GM15510 (cell line): Measurements from ENCODE around the gene AMOT.

Experiments used
- POLR2A ChIP-seq: IDR thresholded peaks from 3 replicates; pipeline ENCODE4 v1.6.1; 2011; ENCODE audit warnings: borderline replicate concordance; ENCODE audit not compliant: insufficient read length; ENCODE audit errors: extremely low read depth

Gene AMOT

DNA sequence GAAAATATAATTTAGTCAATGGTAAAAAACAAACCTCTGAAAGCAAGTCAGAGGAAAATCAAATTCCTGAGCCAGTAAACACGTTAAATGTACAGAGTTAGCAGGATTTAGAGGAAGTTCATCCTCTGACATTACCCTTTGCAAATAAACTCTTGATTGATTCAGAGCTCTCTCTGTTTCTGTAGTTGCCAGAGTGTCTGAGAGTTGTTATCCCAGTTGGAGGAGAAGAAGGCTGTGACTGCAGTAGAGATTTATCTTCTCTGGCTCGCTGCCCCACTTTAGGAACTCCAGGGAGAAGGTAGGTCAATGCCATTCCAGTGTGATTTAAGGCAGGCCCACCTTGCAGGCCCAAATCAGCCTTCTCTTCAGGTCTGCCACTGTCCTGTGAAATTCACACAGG, 6.2 kb upstream of the AMOT start:
- no peak for TF ChIP-seq POLR2A

DNA sequence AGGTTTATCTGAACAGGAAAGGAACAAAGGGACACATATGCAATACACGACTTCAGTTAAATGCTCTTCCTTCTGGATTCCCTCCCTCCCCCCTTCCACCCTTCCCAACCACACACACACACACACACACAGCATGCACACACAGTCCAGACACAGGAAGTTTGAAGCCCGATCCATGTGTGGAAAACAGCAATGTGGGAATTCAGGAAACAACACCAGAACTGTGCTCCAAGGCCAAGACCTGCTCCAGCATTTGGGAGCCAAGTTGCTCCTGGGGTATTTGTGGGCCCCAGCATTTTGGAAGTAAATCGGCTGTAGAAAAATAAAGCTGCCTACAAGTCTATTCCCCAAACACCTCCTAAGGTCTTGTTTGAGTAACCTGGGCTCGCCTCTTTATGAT, 5.6 kb upstream of the AMOT start:
- no peak for TF ChIP-seq POLR2A

GRCh38 chrX:112844250-112844649, 3.6 kb upstream of the AMOT start:
- TF ChIP-seq POLR2A: no peak

DNA sequence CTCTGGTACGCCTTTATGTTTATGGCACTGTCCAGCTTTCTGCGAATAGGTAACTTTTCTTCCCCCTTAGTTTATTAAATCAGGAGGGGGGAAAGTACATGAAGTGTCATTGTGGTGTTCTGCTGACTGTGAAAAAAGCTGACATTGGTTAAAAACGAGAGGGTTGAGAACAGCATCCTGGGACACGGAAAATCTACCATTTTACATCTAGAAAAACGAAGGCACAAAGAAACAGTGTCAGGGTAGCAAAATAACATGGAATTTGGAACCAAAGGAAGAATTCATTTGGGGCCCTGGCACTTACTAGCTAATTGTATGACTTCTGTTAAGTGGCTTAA, 1.2 kb upstream of the AMOT start:
- no peak for TF ChIP-seq POLR2A

- TF ChIP-seq POLR2A: no peak
Measured at GRCh38 chrX:112841114-112841819, 636 bp upstream of the AMOT start.

- TF ChIP-seq POLR2A: no peak
Measured at GRCh38 chrX:112839856-112840255, 775 bp downstream of the AMOT start.

DNA sequence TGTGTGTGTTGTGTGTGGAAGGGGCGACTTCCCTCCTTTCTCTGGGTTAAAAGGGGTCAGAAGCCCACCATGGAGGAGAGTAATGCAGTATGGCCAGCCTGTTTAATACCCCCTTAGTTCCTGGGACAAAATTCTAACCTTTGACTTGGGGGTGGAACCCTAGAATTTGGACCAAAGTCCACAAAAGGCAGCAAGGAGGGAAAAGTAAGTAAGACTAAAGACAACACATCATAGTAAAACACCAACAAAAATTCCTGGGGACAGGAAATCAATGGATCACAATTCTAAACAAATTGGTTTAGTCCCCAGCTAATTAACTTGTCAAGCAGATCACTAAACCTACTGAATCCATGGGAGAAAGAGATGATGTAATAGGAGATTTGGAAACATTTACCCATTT, 3.1 kb downstream of the AMOT start:
- no peak for TF ChIP-seq POLR2A

DNA sequence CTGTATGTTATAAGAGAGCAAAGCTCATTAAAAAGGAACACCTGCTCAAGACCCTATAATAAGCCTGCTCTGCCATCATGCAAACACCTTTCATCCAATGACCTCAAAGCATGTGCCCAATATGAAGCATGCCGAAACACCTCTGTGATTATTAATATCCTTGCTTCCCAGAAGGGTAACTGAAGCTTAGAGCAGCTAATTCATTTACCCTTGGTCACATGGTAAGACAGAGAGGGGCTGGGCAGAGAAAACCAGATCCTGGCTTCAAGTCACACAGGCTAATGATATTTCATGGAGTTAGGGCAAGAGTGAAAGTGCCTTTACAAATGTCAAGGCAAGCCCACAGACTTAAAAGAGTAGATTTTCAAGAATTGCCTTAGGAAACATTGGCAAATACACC, 5.6 kb downstream of the AMOT start:
- no peak for TF ChIP-seq POLR2A

GRCh38 chrX:112834031-112834845, 6.4 kb downstream of the AMOT start:
- no peak for TF ChIP-seq POLR2A

- TF ChIP-seq POLR2A: no peak
Measured at GRCh38 chrX:112832481-112833095, 8.0 kb downstream of the AMOT start.

DNA sequence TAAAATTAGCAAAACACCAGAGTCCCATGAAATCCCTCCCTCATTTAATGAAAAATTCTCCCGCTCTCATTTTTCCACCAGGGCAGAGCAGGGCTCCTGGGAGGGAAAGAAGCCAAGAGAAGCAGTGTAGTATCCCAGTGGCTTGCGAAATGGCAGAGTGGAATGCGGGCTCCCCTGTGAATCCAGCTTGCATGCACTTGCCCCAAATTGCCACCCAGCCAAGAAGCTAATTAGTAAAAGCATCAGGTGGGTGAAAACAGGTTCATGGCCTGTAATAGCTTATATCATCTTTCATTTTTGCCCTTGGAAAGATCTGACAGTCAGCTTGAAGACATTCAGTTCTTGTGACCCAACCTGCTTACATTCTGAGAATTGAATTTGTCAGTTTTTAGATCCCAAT, 10.1 kb downstream of the AMOT start:
- TF ChIP-seq POLR2A: no peak

DNA sequence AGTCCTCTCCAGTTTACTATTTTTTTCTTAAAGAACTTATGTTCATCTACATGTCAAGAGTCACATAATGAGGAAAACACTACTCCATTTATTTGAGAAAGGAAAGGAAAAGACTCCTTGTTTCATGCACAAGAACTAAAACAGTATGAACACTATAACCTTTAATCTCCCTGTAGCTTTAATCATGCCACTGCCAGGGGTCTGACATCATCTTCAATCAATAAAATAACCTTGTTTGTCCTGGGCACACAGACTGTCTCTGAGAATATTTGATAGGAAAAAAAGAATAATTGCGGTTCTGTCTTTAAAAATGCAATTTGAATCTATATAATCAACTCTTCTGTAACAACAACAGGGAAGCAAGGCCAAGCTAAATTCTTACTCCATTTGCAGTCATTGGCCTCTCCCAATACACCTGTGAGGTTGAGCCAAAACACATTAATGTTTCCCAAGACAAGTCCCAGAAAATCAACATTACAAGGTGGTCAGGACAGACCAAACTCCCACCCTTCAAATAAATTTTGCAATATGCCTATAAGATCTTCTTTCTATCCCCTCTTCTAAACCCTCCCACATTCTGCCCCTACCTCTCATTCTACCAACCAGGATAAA, 13.2 kb downstream of the AMOT start:
- TF ChIP-seq POLR2A: no peak

GRCh38 chrX:112826023-112826422, 14.6 kb downstream of the AMOT start:
- no peak for TF ChIP-seq POLR2A

DNA sequence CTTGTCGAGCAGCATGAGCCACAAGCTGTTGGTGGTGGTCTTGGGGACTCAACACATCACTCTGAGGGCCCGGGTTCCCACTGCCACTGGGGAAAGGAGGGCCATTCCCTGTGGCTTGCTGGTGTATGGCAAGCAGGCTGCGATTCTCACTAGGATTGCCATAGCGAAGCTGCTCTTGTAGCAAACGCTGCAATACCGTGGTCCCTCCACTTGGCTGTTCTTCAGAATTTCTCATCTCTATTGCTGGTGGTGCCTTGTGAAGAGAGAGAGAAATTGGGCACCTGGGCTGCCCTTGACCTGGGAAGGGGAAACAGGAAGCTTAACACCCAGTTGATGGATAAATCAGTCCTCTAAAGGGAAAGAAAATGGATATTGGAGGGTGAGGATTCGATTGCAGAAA, 17.7 kb downstream of the AMOT start:
- TF ChIP-seq POLR2A: no peak

DNA sequence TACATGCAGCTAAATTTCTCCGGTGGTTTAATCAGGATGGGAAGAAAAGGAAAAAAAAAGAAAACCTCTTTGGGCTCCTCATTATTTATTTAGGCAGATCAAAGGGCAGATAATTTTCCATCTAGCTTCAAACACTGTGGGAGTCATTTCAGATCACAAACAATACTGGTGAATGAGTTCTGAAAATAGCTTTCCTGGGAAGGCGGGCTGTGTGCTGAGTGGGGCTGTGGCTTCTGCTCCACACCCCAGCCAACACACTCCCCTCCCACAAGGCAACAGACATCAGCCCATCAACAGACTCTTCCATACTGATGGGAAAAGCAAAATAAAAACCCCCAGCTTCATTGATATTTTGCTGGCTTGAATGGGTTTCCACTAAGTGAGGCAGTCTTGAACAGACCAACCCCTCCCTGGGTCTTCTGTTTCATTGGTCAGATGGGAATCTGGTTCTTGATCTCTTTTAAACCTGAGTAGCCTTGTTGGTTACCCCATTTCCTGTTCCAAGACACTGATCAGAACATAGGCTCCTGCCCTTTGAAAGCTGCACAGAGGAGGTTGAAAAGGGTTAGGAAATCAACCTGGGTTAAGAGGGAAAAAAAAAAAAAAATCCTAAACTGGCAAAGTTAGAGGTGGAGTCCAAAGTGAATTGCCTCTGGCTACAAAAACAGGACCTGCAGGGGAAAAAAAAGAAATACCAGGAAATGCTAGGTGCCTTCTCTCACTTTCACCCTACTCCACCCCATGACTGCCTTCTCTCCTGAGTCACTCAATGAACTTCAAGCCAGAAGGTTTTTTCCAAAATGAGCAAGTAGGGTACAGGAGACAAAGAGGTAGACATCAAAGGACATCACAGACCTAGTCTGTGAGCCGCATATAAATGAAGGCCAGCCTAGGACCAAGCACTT, 20.0 kb downstream of the AMOT start:
- no peak for TF ChIP-seq POLR2A

GRCh38 chrX:112819813-112820212, 20.8 kb downstream of the AMOT start:
- no peak for TF ChIP-seq POLR2A
